HG03521 (cell line): ENCODE results near the gene NDRG2.
A peak's percentile ranks its signal among the peaks of the same experiment; 100 is the strongest.
"Not testable (repeated sequence)": the region's sequence is repeated elsewhere in the genome, so short reads cannot be mapped to it uniquely, and the experiment has no call there.

Source experiments
- ATAC-seq: cut with Tn5 transposase; IDR thresholded peaks from one replicate; pipeline ENCODE4 v1.9.1; 2021; ENCODE audit warnings: mild to moderate bottlenecking, moderate library complexity; ENCODE audit not compliant: unreplicated experiment

NDRG2 gene

GRCh38 chr14:21016413-21017190, 8.3 kb downstream of the NDRG2 start:
- no peak for ATAC-seq

GRCh38 chr14:21015312-21015711, 9.5 kb downstream of the NDRG2 start:
- ATAC-seq, result no peak

- no peak for ATAC-seq
Observed at GRCh38 chr14:21014761-21015190, 10.1 kb downstream of the NDRG2 start.

GRCh38 chr14:21011136-21011535, 13.7 kb downstream of the NDRG2 start:
- no peak for ATAC-seq

GRCh38 chr14:21009721-21010120, 15.1 kb downstream of the NDRG2 start:
- not testable (repeated sequence) for ATAC-seq

- no peak for ATAC-seq
Observed at GRCh38 chr14:21003788-21004346, 21.0 kb downstream of the NDRG2 start.

GRCh38 chr14:21001218-21001617, 23.6 kb downstream of the NDRG2 start:
- ATAC-seq, result no peak

GRCh38 chr14:20999591-20999990, 25.3 kb downstream of the NDRG2 start:
- ATAC-seq, result no peak

- ATAC-seq, result no peak
Observed at GRCh38 chr14:20998674-20999366, 26.0 kb downstream of the NDRG2 start, which contains the start of gene SLC39A2. Gene SLC39A2 (plus strand): TSS chr14:20999293. CDS start chr14:20999447, 154 bp downstream.

- no peak for ATAC-seq
Observed at GRCh38 chr14:20998139-20998538, 26.7 kb downstream of the NDRG2 start.

- ATAC-seq, result no peak
Observed at GRCh38 chr14:20997564-20997963, 27.3 kb downstream of the NDRG2 start.

- no peak for ATAC-seq
Observed at GRCh38 chr14:20997115-20997514, 27.7 kb downstream of the NDRG2 start.

- ATAC-seq, result no peak
Observed at GRCh38 chr14:20996521-20996920, 28.3 kb downstream of the NDRG2 start.

- ATAC-seq, result peak; percentile 98
Observed at GRCh38 chr14:20989787-20990600, 34.9 kb downstream of the NDRG2 start, which contains the start of gene METTL17. Gene METTL17 (plus strand): TSS chr14:20989980. CDS start chr14:20990003, 23 bp downstream.

- ATAC-seq, result no peak
Observed at GRCh38 chr14:20989471-20989786, 35.4 kb downstream of the NDRG2 start.

- no peak for ATAC-seq
Observed at GRCh38 chr14:20988717-20989470, 36.0 kb downstream of the NDRG2 start.

GRCh38 chr14:20986811-20987210, 38.0 kb downstream of the NDRG2 start:
- no peak for ATAC-seq

- not testable (repeated sequence) for ATAC-seq
Observed at GRCh38 chr14:20985650-20986049, 39.2 kb downstream of the NDRG2 start.

- ATAC-seq, result no peak
Observed at GRCh38 chr14:20982646-20983369, 42.1 kb downstream of the NDRG2 start.

- no peak for ATAC-seq
Observed at GRCh38 chr14:20980906-20981305, 44.0 kb downstream of the NDRG2 start.
